Stomach (tissue), 9 donors: ENCODE results near the gene UBE2J1. TPM values are rescaled to one million over a fixed set of nuclear protein-coding genes. Genes with fewer than 3 reads are reported as not detected.

Experiments
- DNase-seq, 2 donors: peaks; one replicate each; pipeline versions ENCODE4 v3.0.0 to v3.0.0-alpha.2; 2013 to 2019
- H3K27ac ChIP-seq, 5 donors: fragments of 200-600 bp in 4 of 5; sonication (generic) in 4 of 5; one replicate each; pipeline ENCODE4 v1.5.1; 2013 to 2019; ENCODE audit warnings: mild to moderate bottlenecking in 1 of 5, moderate library complexity in 1 of 5
- H3K27me3 ChIP-seq, 3 donors: fragments of 200-600 bp; sonication (generic); one replicate each; pipeline ENCODE4 v1.5.1; 2017 to 2019; ENCODE audit warnings: mixed run types in 1 of 3
- H3K36me3 ChIP-seq, 4 donors: fragments of 200-600 bp; sonication (generic); 1 replicate in 3 of 4; 2 replicates in 1 of 4; pipeline ENCODE4 v1.5.1; 2016 to 2019
- H3K4me1 ChIP-seq, 4 donors: fragments of 200-600 bp; sonication (generic); one replicate each; pipeline ENCODE4 v1.5.1; 2016 to 2019
- H3K4me3 ChIP-seq, 4 donors: fragments of 200-600 bp; sonication (generic) in 3 of 4; one replicate each; pipeline ENCODE4 v1.5.1; 2016 to 2019; ENCODE audit warnings: mild to moderate bottlenecking in 1 of 4
- H3K9me3 ChIP-seq, 4 donors: fragments of 200-600 bp; sonication (generic); one replicate each; pipeline ENCODE4 v1.5.1; 2016 to 2019
- EP300 ChIP-seq: sonication (generic); formaldehyde crosslinking; IDR thresholded peaks from one replicate; pipeline ENCODE4 v1.6.1; 2017; ENCODE audit warnings: antibody characterized with exemption
- POLR2A ChIP-seq, 4 donors: fragments of 450-650 bp; IDR thresholded peaks; one replicate each; pipeline ENCODE4 v1.6.1; 2016; ENCODE audit warnings: antibody characterized with exemption in 4 of 4, control low read depth in 2 of 4, mild to moderate bottlenecking in 1 of 4, moderate library complexity in 1 of 4
- POLR2AphosphoS5 ChIP-seq, 3 donors: sonication (generic); formaldehyde crosslinking; IDR thresholded peaks; one replicate each; pipeline ENCODE4 v1.6.1; 2016; ENCODE audit warnings: antibody characterized with exemption in 3 of 3
- WGBS, 5 donors: extraction: QIAGEN DNeasy Blood & Tissue Kit in 3 of 5; methylation state at CpG; one replicate each; pipeline versions ENCODE4 v1.1.5 to v1.1.7; 2013 to 2018; 5-methylcytosine and 5-hydroxymethylcytosine counted together
- intact Hi-C: fragments of 100-400 bp; cut with DNase I; formaldehyde crosslinking; loops from one replicate; pipeline ENCODE4 v1.15.1; 2023; ENCODE audit warnings: low total_unique reads
- polyA plus RNA-seq, 3 donors: library from polyadenylated mRNA; stranded (reverse); fragments of 200-250 nt; gene quantifications; one replicate each; pipeline ENCODE4 v1.2.3, GENCODE V29; 2013
- total RNA-seq, 5 donors: library from RNA; depleted of rRNA; stranded (reverse); fragments of >200 nt; gene quantifications; one replicate each; pipeline versions ENCODE4 v1.1.0 to v1.2.3, GENCODE V29; 2014 to 2016
- TF ChIP-seq, protein P1 (sequence below), 7 experiments: fragments of 450-650 bp in 4 of 7; fragments of 200-600 bp in 3 of 7; sonication (generic) in 3 of 7; IDR thresholded peaks; one replicate each; pipeline ENCODE4 v1.5.1; 2016 to 2019; ENCODE audit warnings: antibody characterized with exemption in 7 of 7, control low read depth in 2 of 7, mild to moderate bottlenecking in 1 of 7
- donor health status: healthy with polysubstance abuse.
- donor health status: Bipolar disorder and iron deficiency.
- donor health status: healthy.

The UBE2J1 gene
- total and polyA plus RNA-seq, 8 donors, result 5.2 to 58.6 (median 24.0) TPM

DNA sequence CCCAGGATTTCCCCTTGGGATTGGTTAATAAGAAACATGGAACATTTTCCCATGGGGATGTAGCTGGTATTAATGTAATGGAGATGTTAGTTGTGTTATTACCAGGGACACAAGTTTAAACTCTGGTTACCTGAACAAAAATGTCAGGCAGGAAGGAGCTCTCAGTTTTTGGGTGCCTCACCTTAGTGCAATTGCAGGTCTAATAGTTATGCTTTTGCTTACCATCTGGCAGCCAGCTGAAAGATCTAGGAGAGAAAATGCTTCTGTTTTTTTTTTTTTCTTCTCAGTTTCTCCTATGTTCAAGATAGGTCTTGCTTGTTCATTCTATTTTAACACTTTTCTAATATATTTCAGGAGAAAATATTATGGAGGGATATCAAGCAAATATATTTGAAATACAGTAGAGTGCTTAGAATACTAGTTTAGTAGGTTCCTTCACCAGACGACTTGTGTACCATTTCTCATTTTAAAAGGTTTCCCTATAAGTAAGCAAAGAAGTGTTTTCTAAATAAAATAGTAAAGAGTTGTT, 4.2 kb upstream of the UBE2J1 start:
- no peaks in the 10 kb centered on the region for H3K27me3 ChIP-seq
- no peak overlapping the region for H3K4me3 ChIP-seq
- intact Hi-C loops, result no loop called here
- DNase-seq, result no peak
- no peaks in the 10 kb centered on the region for H3K36me3 ChIP-seq
- TF ChIP-seq POLR2A (IDR thresholded peaks at IDR 0.05) (no peak), POLR2AphosphoS5 (IDR thresholded peaks at IDR 0.05) (no peak), EP300 (no peak)
- TF ChIP-seq, protein P1, sequence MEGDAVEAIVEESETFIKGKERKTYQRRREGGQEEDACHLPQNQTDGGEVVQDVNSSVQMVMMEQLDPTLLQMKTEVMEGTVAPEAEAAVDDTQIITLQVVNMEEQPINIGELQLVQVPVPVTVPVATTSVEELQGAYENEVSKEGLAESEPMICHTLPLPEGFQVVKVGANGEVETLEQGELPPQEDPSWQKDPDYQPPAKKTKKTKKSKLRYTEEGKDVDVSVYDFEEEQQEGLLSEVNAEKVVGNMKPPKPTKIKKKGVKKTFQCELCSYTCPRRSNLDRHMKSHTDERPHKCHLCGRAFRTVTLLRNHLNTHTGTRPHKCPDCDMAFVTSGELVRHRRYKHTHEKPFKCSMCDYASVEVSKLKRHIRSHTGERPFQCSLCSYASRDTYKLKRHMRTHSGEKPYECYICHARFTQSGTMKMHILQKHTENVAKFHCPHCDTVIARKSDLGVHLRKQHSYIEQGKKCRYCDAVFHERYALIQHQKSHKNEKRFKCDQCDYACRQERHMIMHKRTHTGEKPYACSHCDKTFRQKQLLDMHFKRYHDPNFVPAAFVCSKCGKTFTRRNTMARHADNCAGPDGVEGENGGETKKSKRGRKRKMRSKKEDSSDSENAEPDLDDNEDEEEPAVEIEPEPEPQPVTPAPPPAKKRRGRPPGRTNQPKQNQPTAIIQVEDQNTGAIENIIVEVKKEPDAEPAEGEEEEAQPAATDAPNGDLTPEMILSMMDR (IDR thresholded peaks at IDR 0.05), result no peak
- peaks cover 0 to 15% (median 10%) of the 10 kb centered on the region in 4 donors for H3K4me1 ChIP-seq
- H3K27ac ChIP-seq, result peak overlapping the region in 1 of 5 donors; percentile 44
- H3K9me3 ChIP-seq, result no peaks in the 10 kb centered on the region
- 35 to 56% (median 41%) methylated on average over 1 of the region's 1 CpG for WGBS, 5 donors

DNA sequence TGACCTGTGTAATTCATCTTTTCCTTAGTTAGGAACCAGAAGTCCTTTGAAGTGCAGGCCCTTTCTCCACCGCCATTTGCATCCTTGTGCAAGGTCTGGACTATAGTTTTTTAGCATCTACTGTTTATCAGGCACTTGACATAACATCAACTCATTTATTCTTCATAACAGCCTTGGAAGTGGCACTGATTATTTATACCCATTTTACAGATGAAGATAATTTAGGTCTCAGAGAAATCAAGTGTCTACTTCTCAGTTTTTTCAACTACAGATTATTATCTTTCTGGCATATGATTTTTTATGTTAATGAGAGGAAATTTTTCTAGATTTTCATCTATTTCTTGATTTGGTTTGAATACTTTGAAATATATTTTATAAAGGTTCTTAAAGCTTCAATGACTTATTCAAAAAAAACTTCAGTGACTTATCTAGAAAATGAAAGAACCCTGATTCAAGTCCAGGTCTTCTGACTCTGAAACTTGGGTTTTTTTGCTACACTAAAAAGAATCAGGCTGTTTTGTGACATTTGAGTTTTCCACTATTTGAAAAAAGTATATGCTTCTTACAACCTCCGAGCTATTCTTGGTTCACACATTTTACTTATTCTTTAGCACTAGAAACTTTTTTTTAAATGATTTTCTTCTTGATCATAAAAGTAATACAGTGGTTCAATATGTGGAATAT, 3.1 kb upstream of the UBE2J1 start:
- no peaks in the 10 kb centered on the region for H3K27me3 ChIP-seq
- no peak for TF ChIP-seq EP300
- TF ChIP-seq POLR2AphosphoS5 (IDR thresholded peaks at IDR 0.05), result no peak
- TF ChIP-seq, protein P1 (IDR thresholded peaks at IDR 0.05), result no peak
- TF ChIP-seq POLR2A (IDR thresholded peaks at IDR 0.05), result no peak
- peak overlapping the region in 1 of 5 donors; percentile 16 for H3K27ac ChIP-seq
- WGBS, 5 donors, result 84 to 93% (median 90%) methylated on average over 2 of the region's 2 CpGs
- H3K9me3 ChIP-seq, result no peaks in the 10 kb centered on the region
- no peak for DNase-seq
- H3K4me3 ChIP-seq, result no peak overlapping the region
- no peaks in the 10 kb centered on the region for H3K36me3 ChIP-seq
- intact Hi-C loops, result no loop called here
- peaks cover 0 to 25% (median 19%) of the 10 kb centered on the region in 4 donors for H3K4me1 ChIP-seq

- intact Hi-C loops, result no loop called here
- no peak for DNase-seq
- WGBS, 5 donors, result 78 to 90% (median 86%) methylated on average over 2 of the region's 2 CpGs
- Histone ChIP-seq H3K4me1 (peaks cover 3 to 43% (median 32%) of the 10 kb centered on the region in 4 donors), H3K4me3 (peak overlapping the region in 1 of 4 donors; percentile 64), H3K9me3 (no peaks in the 10 kb centered on the region), H3K36me3 (no peaks in the 10 kb centered on the region), H3K27ac (peak overlapping the region in 2 of 5 donors; percentile 99), H3K27me3 (no peaks in the 10 kb centered on the region)
- TF ChIP-seq EP300, result no peak
- TF ChIP-seq, protein P1 (IDR thresholded peaks at IDR 0.05), result no peak
- no peak for TF ChIP-seq POLR2A (IDR thresholded peaks at IDR 0.05)
- no peak for TF ChIP-seq POLR2AphosphoS5 (IDR thresholded peaks at IDR 0.05)
These were observed 1.3 kb upstream of the UBE2J1 start for GRCh38 chr6:89353702-89354392.

GRCh38 chr6:89353118-89353556, 615 bp upstream of the UBE2J1 start:
- TF ChIP-seq POLR2AphosphoS5 (IDR thresholded peaks at IDR 0.05) (no peak), POLR2A (IDR thresholded peaks at IDR 0.05) (no peak), EP300 (no peak)
- TF ChIP-seq, protein P1 (IDR thresholded peaks at IDR 0.05), result no peak
- H3K36me3 ChIP-seq, result no peaks in the 10 kb centered on the region
- H3K27ac ChIP-seq, result peak overlapping the region; percentile 97 to 99 (median 99)
- 39 to 52% (median 45%) methylated on average over 27 of the region's 27 CpGs for WGBS, 5 donors
- intact Hi-C loops, result no loop called here
- peaks cover 10 to 50% (median 38%) of the 10 kb centered on the region in 4 donors for H3K4me1 ChIP-seq
- no peaks in the 10 kb centered on the region for H3K27me3 ChIP-seq
- DNase-seq, result no peak
- H3K9me3 ChIP-seq, result no peaks in the 10 kb centered on the region
- H3K4me3 ChIP-seq, result peak overlapping the region; percentile 62 to 82 (median 66)
